ENCODE measurements around the gene POC1A. TPM values are rescaled to one million over a fixed set of nuclear protein-coding genes. Genes with fewer than 3 reads are reported as not detected.

Gene POC1A
- total RNA-seq, 1 donor from 2014 or later = 1.2 TPM

DNA sequence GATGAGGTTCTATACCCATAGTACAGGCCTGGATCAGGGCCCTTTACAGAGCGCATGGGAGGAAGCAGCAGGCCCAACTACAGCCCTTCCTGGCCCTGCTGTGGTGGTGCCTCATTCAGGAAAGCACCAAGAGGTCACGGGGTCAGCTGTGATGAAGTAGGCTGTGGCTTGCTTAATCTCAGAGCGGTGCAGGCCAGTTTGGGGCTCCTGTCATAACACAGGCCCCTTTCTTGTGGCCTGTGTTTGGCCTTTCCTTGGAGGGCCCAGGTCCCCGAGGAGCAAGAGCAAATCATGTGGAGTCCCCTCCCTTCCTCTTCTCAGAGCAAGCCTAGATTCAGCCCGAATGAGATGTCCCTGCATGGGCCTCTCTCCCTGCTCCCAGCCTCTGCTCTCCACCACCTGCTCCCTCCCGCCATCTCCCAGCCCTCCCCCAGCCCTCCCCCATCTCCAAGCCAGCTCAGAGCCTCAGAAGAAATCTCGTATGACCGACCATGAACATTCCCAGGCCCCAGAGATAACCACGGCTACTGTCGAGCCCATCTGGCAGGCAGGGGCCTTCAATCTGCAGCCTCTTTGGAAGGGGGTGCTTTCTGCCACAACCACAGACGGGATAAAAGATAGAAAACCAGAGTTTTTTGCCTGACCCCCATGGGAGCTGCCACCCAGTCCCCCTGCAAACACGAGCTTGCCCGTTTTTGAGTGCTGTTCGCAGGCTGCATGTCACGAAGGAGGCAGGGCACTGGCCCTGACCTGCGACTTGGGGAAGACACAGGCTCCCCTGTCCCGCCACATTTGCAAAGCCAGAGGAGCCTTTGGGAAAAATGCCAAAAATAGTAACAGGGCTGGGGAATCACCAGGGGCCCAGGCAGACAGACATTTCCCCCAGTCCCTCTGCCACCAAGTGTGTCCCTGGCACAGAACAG lies 65.5 kb downstream of the POC1A start:
- TF ChIP-seq CTCF (IDR thresholded peaks at IDR 0.05; ENCODE audit: borderline replicate concordance) = no peak
- intact Hi-C loops (cut with micrococcal nuclease) = no loop called here
- H3K9me3 ChIP-seq (replicated peaks) = no peaks in the 10 kb centered on the region
- peaks cover 66% of the 10 kb centered on the region for H3K4me1 ChIP-seq
- H3K27me3 ChIP-seq (ENCODE audit: low read depth) = no peaks in the 10 kb centered on the region
- peak overlapping the region; percentile 30 for H3K27ac ChIP-seq (replicated peaks)
- H3K36me3 ChIP-seq = no peaks in the 10 kb centered on the region
- no peak overlapping the region for H3K4me3 ChIP-seq
- no peak for DNase-seq

DNA sequence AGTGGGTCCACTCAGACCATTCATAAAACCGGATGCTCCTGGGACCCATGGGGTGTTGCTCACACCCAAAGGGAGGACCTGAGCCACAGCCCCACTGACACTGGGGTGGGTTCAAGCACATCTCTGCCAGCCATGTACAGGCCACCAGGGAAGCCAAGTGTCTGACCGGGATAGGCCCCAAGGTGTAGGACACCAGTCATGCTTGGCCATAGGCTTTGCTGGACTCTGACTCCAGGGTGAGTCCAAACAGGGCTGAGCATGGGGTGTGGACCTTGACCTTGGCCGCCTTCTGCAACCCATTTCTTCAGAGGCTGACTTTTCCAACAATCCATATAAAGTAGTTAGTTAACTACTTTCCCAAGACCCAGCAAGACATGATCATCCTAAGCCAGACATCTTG lies 66.5 kb downstream of the POC1A start:
- peaks cover 59% of the 10 kb centered on the region for H3K4me1 ChIP-seq
- no peaks in the 10 kb centered on the region for H3K9me3 ChIP-seq (replicated peaks)
- no peaks in the 10 kb centered on the region for H3K36me3 ChIP-seq
- intact Hi-C loops (cut with micrococcal nuclease) = no loop called here
- no peaks in the 10 kb centered on the region for H3K27me3 ChIP-seq (ENCODE audit: low read depth)
- H3K4me3 ChIP-seq = no peak overlapping the region
- H3K27ac ChIP-seq (replicated peaks) = peak overlapping the region; percentile 15
- no peak for DNase-seq
- no peak for TF ChIP-seq CTCF (IDR thresholded peaks at IDR 0.05; ENCODE audit: borderline replicate concordance)

DNA sequence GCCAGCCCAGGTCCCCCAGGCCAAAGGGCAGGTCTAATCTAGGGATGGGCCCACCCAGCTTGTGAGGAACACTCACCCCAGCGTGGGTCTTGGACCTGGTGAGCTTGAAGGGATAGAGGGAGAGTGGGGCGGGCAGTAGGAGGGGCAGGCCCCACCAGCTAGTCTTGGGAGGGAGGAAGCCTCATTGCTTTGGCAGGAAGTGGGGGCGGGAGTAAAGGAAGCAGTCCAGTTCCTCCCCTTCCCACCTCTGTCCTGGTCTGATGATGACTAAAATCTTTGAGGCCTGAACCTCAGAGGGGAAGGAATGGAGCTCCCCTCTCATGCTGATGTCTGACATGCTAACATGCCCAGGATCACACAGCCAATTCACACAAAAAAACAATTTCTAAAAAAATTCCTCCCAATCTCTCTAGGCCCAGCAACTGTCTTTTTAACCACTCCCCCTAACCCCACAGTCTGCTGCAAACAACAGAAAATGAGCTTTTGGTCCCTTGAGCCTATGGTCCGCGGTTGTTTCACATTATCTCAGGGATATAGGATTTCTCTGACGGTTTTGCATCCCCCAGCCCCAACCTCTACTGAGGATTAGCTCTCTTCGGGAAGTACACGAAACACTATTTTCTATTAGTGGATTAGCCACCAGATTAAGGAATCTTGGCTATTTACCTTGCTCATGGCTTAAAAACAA lies 67.1 kb downstream of the POC1A start:
- DNase-seq = no peak
- no peaks in the 10 kb centered on the region for H3K27me3 ChIP-seq (ENCODE audit: low read depth)
- H3K9me3 ChIP-seq (replicated peaks) = no peaks in the 10 kb centered on the region
- TF ChIP-seq CTCF (IDR thresholded peaks at IDR 0.05; ENCODE audit: borderline replicate concordance) = no peak
- intact Hi-C loops (cut with micrococcal nuclease) = no loop called here
- H3K4me1 ChIP-seq = peaks cover 57% of the 10 kb centered on the region
- H3K36me3 ChIP-seq = no peaks in the 10 kb centered on the region
- peak overlapping the region; percentile 15 for H3K27ac ChIP-seq (replicated peaks)
- H3K4me3 ChIP-seq = no peak overlapping the region

- Histone ChIP-seq H3K4me1 (peaks cover 51% of the 10 kb centered on the region), H3K27me3 (ENCODE audit: low read depth) (no peaks in the 10 kb centered on the region), H3K9me3 (replicated peaks) (no peaks in the 10 kb centered on the region), H3K27ac (replicated peaks) (peak overlapping the region; percentile 15), H3K36me3 (no peaks in the 10 kb centered on the region), H3K4me3 (no peak overlapping the region)
- no peak for DNase-seq
- intact Hi-C loops (cut with micrococcal nuclease) = no loop called here
- no peak for TF ChIP-seq CTCF (IDR thresholded peaks at IDR 0.05; ENCODE audit: borderline replicate concordance)
These were observed 67.8 kb downstream of the POC1A start for GRCh38 chr3:52086461-52086860.

DNA sequence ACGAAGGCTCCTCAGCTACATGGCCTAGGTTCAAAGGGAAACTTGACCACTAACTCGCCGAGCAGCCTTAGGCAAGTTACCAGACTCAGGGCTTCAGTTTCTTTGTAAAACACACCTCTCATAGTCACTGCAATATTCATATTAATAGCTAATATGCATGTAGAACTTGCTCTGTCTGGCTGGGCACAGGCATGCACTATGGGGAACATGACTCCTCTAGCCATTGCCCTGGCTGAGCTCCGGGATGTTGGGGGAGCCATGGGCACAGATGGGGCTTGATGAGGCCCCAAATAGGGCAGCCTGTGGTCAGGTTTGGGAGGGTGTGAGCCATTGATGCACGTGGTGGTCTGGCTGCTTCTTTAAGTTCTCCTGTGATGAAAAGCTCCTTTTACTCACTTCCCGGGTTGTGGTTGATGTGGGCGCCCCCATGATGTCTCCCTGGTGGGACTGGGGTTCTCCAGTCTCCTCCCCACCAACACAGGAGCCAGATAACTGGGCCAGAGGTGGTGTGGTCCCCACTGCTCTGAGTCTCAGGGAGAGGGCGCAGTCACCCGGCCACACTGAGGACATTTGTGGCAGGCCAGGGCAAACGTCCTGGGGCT lies 68.4 kb downstream of the POC1A start:
- no peak overlapping the region for H3K4me3 ChIP-seq
- no peaks in the 10 kb centered on the region for H3K9me3 ChIP-seq (replicated peaks)
- H3K27me3 ChIP-seq (ENCODE audit: low read depth) = no peaks in the 10 kb centered on the region
- H3K36me3 ChIP-seq = no peaks in the 10 kb centered on the region
- no peak for TF ChIP-seq CTCF (IDR thresholded peaks at IDR 0.05; ENCODE audit: borderline replicate concordance)
- intact Hi-C loops (cut with micrococcal nuclease) = no loop called here
- DNase-seq = no peak
- H3K27ac ChIP-seq (replicated peaks) = no peak overlapping the region
- H3K4me1 ChIP-seq = peaks cover 44% of the 10 kb centered on the region

Data from left ventricle myocardium inferior (tissue), 1 donor.